NT2/D1 (cell line): ENCODE measurements around the gene ZSCAN21.

Experiments
- DNase-seq: peaks from one replicate; pipeline ENCODE4 v3.0.0-alpha.2; 2011; ENCODE audit warnings: low read depth, low spot score
- H3K27me3 ChIP-seq: 2 replicates; pipeline ENCODE4 v1.6.0; 2011; ENCODE audit warnings: mild to moderate bottlenecking; ENCODE audit not compliant: insufficient read length, insufficient read depth
- H3K36me3 ChIP-seq: 2 replicates; pipeline ENCODE4 v1.6.1; 2011; ENCODE audit warnings: mild to moderate bottlenecking, low read length, mixed read lengths; ENCODE audit not compliant: insufficient read depth, insufficient read length
- H3K4me1 ChIP-seq: 2 replicates; pipeline ENCODE4 v1.5.1; 2011; ENCODE audit not compliant: insufficient read depth, insufficient read length
- H3K4me3 ChIP-seq: 2 replicates; pipeline ENCODE4 v1.5.1; 2011; ENCODE audit warnings: low read depth; ENCODE audit not compliant: insufficient read length
- H3K9ac ChIP-seq: 2 replicates; pipeline ENCODE4 v1.6.0; 2011; ENCODE audit warnings: low read depth; ENCODE audit not compliant: insufficient read length
- H3K9me3 ChIP-seq: 2 replicates; pipeline ENCODE4 v1.5.1; 2011; ENCODE audit warnings: mild to moderate bottlenecking, low read length; ENCODE audit not compliant: insufficient read depth
- SUZ12 ChIP-seq: IDR thresholded peaks from 2 replicates; pipeline ENCODE4 v1.6.1; 2011; ENCODE audit not compliant: insufficient read length, insufficient read depth; ENCODE audit errors: extremely low read depth
- YY1 ChIP-seq: IDR thresholded peaks from 2 replicates; pipeline ENCODE4 v1.6.1; 2011; ENCODE audit not compliant: insufficient read length, insufficient read depth
- ZNF274 ChIP-seq: IDR thresholded peaks from 2 replicates; pipeline ENCODE4 v1.6.1; 2011; ENCODE audit warnings: mild to moderate bottlenecking, low read depth, low read length

Gene ZSCAN21

DNA sequence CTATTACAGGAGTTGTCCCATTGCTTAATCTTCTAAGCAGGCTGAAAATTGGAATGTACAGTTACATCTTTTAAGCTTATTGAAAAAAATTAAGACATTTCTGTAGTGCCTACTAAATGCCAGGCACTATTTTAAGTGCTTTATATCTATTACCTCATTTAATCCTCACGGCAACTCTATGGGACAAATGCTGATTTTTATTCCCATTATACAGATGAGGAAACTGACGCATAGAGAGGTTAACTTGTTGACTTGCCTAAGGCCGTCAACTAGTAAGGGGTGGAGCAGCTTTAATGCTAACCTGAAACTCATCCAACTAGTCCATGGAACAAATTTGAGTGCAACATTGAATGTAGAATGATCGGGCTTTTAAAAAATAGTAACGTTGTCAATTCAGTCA, 31.7 kb upstream of the ZSCAN21 start:
- H3K9ac ChIP-seq, result no peak overlapping the region
- no peaks in the 10 kb centered on the region for H3K9me3 ChIP-seq
- no peaks in the 10 kb centered on the region for H3K27me3 ChIP-seq
- no peaks in the 10 kb centered on the region for H3K4me1 ChIP-seq
- no peak for DNase-seq
- no peak overlapping the region for H3K4me3 ChIP-seq
- H3K36me3 ChIP-seq, result peaks cover 31% of the 10 kb centered on the region
- no peak for TF ChIP-seq ZNF274
- no peak for TF ChIP-seq YY1
- TF ChIP-seq SUZ12, result no peak

GRCh38 chr7:100019908-100020307, 29.7 kb upstream of the ZSCAN21 start:
- peaks cover 50% of the 10 kb centered on the region for H3K36me3 ChIP-seq

DNA sequence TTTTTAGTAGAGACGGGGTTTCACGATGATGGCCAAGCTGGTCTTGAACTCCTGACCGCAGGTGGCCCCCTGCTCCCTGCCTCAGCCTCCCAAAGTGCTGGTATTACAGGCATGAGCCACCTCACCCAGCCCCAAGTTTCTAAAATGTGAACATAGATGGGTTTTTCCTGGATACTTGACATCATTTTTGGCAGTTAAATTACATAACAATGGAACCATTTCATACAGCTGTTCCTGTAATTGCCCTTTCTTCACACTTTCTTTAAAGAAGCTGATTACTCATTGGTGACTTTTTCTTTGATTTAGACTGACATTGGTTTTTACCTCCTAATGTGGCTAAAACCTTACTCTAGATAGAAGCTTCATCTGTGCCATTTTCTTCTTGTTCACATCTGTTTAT, 28.3 kb upstream of the ZSCAN21 start:
- peaks cover 61% of the 10 kb centered on the region for H3K36me3 ChIP-seq
- no peak overlapping the region for H3K4me3 ChIP-seq
- no peak for TF ChIP-seq YY1
- TF ChIP-seq SUZ12, result no peak
- TF ChIP-seq ZNF274, result no peak
- H3K9ac ChIP-seq, result no peak overlapping the region
- no peaks in the 10 kb centered on the region for H3K4me1 ChIP-seq
- DNase-seq, result no peak
- H3K9me3 ChIP-seq, result no peaks in the 10 kb centered on the region
- no peaks in the 10 kb centered on the region for H3K27me3 ChIP-seq

More at GRCh38 chr7:100019908-100020307, 29.7 kb upstream of the ZSCAN21 start:
- H3K9ac ChIP-seq, result no peak overlapping the region
- TF ChIP-seq SUZ12 (no peak), ZNF274 (no peak), YY1 (no peak)
- H3K9me3 ChIP-seq, result no peaks in the 10 kb centered on the region
- H3K4me3 ChIP-seq, result no peak overlapping the region
- H3K27me3 ChIP-seq, result no peaks in the 10 kb centered on the region
- H3K4me1 ChIP-seq, result no peaks in the 10 kb centered on the region
- no peak for DNase-seq

GRCh38 chr7:100022621-100023020, 27.0 kb upstream of the ZSCAN21 start:
- Histone ChIP-seq H3K36me3 (peaks cover 66% of the 10 kb centered on the region), H3K9ac (no peak overlapping the region), H3K27me3 (no peaks in the 10 kb centered on the region), H3K9me3 (no peaks in the 10 kb centered on the region), H3K4me3 (no peak overlapping the region), H3K4me1 (no peaks in the 10 kb centered on the region)
- TF ChIP-seq ZNF274 (no peak), YY1 (no peak), SUZ12 (no peak)
- no peak for DNase-seq

GRCh38 chr7:100023526-100023925, 26.0 kb upstream of the ZSCAN21 start:
- Histone ChIP-seq H3K9me3 (no peaks in the 10 kb centered on the region), H3K9ac (no peak overlapping the region), H3K36me3 (peaks cover 62% of the 10 kb centered on the region), H3K27me3 (no peaks in the 10 kb centered on the region), H3K4me3 (no peak overlapping the region), H3K4me1 (no peaks in the 10 kb centered on the region)
- no peak for TF ChIP-seq SUZ12
- no peak for TF ChIP-seq YY1
- no peak for TF ChIP-seq ZNF274
- no peak for DNase-seq

DNA sequence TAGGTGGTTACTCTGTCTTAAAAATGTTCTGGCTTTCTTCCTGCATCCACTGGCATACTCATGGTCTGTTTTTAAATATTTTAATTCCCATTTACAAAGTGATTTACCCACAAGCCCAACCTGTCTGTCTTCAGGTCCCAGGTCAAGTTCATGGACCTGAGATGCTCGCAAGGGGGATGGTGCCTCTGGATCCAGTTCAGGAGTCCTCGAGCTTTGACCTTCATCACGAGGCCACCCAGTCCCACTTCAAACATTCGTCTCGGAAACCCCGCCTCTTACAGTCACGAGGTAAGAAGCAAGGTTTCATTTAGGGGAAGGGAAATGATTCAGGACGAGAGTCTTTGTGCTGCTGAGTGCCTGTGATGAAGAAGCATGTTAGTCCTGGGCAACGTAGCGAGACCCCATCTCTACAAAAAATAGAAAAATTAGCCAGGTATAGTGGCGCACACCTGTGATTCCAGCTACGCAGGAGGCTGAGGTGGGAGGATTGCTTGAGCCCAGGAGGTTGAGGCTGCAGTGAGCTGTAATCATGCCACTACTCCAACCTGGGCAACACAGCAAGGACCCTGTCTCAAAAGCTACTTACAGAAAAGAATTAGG, 25.5 kb upstream of the ZSCAN21 start:
- no peak overlapping the region for H3K9ac ChIP-seq
- no peaks in the 10 kb centered on the region for H3K9me3 ChIP-seq
- no peaks in the 10 kb centered on the region for H3K27me3 ChIP-seq
- TF ChIP-seq ZNF274 (no peak), YY1 (no peak), SUZ12 (no peak)
- H3K36me3 ChIP-seq, result peaks cover 58% of the 10 kb centered on the region
- H3K4me3 ChIP-seq, result no peak overlapping the region
- H3K4me1 ChIP-seq, result no peaks in the 10 kb centered on the region
- DNase-seq, result no peak

- no peak overlapping the region for H3K9ac ChIP-seq
- DNase-seq, result no peak
- no peak overlapping the region for H3K4me3 ChIP-seq
- H3K9me3 ChIP-seq, result no peaks in the 10 kb centered on the region
- peaks cover 75% of the 10 kb centered on the region for H3K36me3 ChIP-seq
- no peaks in the 10 kb centered on the region for H3K27me3 ChIP-seq
- H3K4me1 ChIP-seq, result no peaks in the 10 kb centered on the region
- no peak for TF ChIP-seq ZNF274
- TF ChIP-seq YY1, result no peak
Measured at GRCh38 chr7:100027197-100027596, 22.4 kb upstream of the ZSCAN21 start.
